Diencephalon (tissue), 1 donor: Measurements from ENCODE around the gene SOWAHA. TPM values are rescaled to one million over a fixed set of nuclear protein-coding genes. Genes with fewer than 3 reads are reported as not detected.

Experiments used
- small RNA-seq: library from RNA; depleted of rRNA; stranded (forward); fragments of <200 nt; gene quantifications from one replicate; pipeline ENCODE3, GENCODE V24; 2014
- total RNA-seq: library from RNA; depleted of rRNA; stranded (reverse); fragments of >200 nt; gene quantifications from one replicate; pipeline ENCODE4 v1.2.3, GENCODE V29; 2014

SOWAHA gene
- total RNA-seq, result 9.2 TPM

GRCh38 chr5:132812781-132813598, at the start of gene SOWAHA:
Gene SOWAHA, plus strand, starts transcription at chr5:132813302. Its CDS starts 320 bp downstream, at chr5:132813622.

GRCh38 chr5:132777209-132778069, 35.7 kb upstream of the SOWAHA start, which contains the start of gene SEPTIN8:
Gene SEPTIN8, minus strand, starts transcription at chr5:132777239. Its CDS starts 102 bp downstream, at chr5:132777137.

GRCh38 chr5:132830436-132831094, 17.5 kb downstream of the SOWAHA start, which contains the start of gene SHROOM1:
Gene SHROOM1, minus strand, starts transcription at chr5:132830647. Its CDS starts 4,507 bp downstream, at chr5:132826140.

Small RNA genes within 50 kb of the gene (small RNA-seq; reads per million reads assigned to genes)
- gene RNA5SP192, result not detected

Other genes with a start within 250 kb of the SOWAHA start
- gene IL13, start 155.1 kb upstream of the SOWAHA start, total RNA-seq, result not detected
- not detected for gene IL4, start 139.3 kb upstream of the SOWAHA start, total RNA-seq
- gene KIF3A, start 75.8 kb upstream of the SOWAHA start, total RNA-seq, result 136 TPM
- gene CCNI2, start 65.9 kb upstream of the SOWAHA start, total RNA-seq, result 1.8 TPM
- 45.9 TPM for gene SEPTIN8, start 36.1 kb upstream of the SOWAHA start, total RNA-seq
- 2.3 TPM for gene SHROOM1, start 17.3 kb downstream of the SOWAHA start, total RNA-seq
- gene GDF9, start 53.2 kb downstream of the SOWAHA start, total RNA-seq, result 1.8 TPM
- gene UQCRQ, start 53.3 kb downstream of the SOWAHA start, total RNA-seq, result 90.7 TPM
- gene LEAP2, start 60.4 kb downstream of the SOWAHA start, total RNA-seq, result 1.2 TPM
- 86.7 TPM for gene AFF4, start 150.3 kb downstream of the SOWAHA start, total RNA-seq
- 33.4 TPM for gene ZCCHC10, start 213.2 kb downstream of the SOWAHA start, total RNA-seq
- gene HSPA4, start 238.7 kb downstream of the SOWAHA start, total RNA-seq, result 139 TPM